ENCODE data around the gene GALT. TPM values are rescaled to one million over a fixed set of nuclear protein-coding genes. Genes with fewer than 3 reads are reported as not detected.
A peak's percentile ranks its signal among the peaks of the same experiment; 100 is the strongest.

The GALT gene
- total RNA-seq, 1 donor from 2014 or later, result 32.1 TPM

DNA sequence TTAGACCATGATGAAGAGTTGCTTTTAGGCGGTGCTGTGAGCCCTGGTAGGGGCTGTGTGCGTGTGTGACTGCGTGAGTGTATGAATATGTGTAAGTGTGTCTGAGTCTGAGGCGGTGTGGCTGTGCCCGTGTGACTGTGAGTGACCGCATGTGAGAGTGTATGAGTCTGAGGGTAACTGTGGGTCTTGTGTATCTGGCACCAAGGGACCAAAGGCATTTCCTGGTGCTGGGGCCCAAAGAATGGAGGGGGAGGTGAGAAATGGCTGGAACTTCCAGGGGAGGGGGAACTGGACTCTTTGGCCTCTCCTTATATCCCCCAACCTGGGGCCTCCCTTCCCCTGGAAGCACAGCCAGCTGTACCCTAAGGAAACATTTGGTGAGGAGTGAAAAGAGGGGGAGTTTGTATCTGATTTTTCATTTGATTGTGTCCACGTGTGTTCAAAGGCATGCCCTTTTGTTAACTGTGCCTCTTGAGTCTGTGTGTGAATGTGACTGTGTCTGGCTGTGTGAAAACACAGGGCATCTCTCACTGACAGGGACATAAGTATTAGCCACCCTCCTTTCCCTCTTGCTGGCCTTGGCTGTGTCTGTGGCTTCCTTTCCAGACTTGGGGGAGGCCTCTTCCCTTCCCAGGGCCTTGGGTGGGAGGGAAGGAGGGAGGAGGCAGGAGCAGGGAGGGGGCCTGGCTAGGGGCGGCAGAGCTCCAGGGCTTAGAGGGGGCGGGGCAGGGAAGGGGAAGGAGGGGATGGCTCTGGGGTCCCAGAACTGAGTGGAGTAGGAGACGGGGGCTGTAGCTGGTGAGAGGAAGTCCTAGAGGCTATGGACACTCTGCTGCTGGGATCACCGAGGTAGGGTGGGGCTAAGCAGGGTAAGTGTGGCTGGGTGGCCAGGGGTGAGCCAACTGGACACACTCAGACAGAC is 6.9 kb downstream of the GALT start:
- H3K27me3 Mint-ChIP-seq (ENCODE audit: insufficient read depth, low read depth), result peaks cover 3% of the 10 kb centered on the region
- no peaks in the 10 kb centered on the region for H3K9me3 Mint-ChIP-seq
- Histone ChIP-seq H3K4me3 (no peak overlapping the region), H3F3A (ENCODE audit: low read depth) (peaks cover 17% of the 10 kb centered on the region), H3K4me2 (peak overlapping the region; percentile 17), H3K4me1 (peaks cover 25% of the 10 kb centered on the region), H3K9me3 (ENCODE audit: low read depth) (no peaks in the 10 kb centered on the region), H3K36me3 (no peaks in the 10 kb centered on the region), H3K27ac (no peak overlapping the region), H3K27me3 (no peaks in the 10 kb centered on the region), H4K20me1 (ENCODE audit: low read depth) (no peaks in the 10 kb centered on the region), H3K79me2 (ENCODE audit: low read depth) (peaks cover 2% of the 10 kb centered on the region), H3K9ac (no peak overlapping the region), H2AFZ (replicated peaks) (no peak overlapping the region)
- DNase-seq (ENCODE audit: low spot score), result no peak
- TF ChIP-seq, protein P1, sequence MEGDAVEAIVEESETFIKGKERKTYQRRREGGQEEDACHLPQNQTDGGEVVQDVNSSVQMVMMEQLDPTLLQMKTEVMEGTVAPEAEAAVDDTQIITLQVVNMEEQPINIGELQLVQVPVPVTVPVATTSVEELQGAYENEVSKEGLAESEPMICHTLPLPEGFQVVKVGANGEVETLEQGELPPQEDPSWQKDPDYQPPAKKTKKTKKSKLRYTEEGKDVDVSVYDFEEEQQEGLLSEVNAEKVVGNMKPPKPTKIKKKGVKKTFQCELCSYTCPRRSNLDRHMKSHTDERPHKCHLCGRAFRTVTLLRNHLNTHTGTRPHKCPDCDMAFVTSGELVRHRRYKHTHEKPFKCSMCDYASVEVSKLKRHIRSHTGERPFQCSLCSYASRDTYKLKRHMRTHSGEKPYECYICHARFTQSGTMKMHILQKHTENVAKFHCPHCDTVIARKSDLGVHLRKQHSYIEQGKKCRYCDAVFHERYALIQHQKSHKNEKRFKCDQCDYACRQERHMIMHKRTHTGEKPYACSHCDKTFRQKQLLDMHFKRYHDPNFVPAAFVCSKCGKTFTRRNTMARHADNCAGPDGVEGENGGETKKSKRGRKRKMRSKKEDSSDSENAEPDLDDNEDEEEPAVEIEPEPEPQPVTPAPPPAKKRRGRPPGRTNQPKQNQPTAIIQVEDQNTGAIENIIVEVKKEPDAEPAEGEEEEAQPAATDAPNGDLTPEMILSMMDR (IDR thresholded peaks at IDR 0.05), result no peak
- TF ChIP-seq EZH2phosphoT487 (IDR thresholded peaks at IDR 0.05), result no peak
- no peak for TF ChIP-seq EZH2 (IDR thresholded peaks at IDR 0.05)
- peaks cover 50% of the 10 kb centered on the region for H3K4me1 Mint-ChIP-seq
- H3K27ac Mint-ChIP-seq, result peak overlapping the region; percentile 57
- H3K36me3 Mint-ChIP-seq, result peaks cover 10% of the 10 kb centered on the region
- H3K4me3 Mint-ChIP-seq, result peak overlapping the region; percentile 85

DNA sequence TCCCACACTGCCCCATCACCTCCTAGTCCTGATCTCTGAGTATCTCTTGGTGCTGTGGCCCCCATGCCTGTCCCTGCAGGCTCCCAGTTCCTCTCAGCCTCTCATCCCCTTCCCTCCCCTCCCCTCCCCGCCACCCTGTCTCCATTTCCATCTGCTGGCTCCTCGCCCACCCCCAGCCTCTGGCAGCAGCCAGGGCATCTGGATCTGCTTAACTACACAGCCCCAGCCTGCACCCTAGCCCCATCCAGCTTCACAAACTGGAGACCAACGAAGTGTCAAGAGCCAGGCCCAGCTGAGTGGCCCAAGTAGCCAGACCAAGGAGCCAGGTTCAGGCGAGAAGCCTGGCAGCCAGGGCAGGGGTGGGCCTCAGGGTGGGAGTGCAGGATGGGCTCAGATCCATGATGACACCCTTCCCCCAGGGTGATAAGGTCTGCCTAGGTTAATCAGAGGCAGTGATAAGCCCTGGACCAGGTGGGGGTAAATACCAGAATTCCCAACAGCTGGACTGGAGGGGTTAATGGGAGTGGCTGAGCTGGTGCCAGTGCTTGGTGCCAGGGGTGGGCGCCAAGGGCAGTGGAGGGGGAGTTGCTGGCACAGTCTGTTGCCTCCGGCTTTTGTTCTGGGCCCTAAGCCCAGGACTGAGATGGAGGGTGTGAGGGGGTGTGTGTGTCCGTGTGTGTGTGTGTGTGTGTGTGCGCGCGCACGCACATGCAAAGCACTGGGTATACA is 8.0 kb downstream of the GALT start:
- Histone ChIP-seq H3K27ac (no peak overlapping the region), H3K27me3 (no peaks in the 10 kb centered on the region), H3K4me3 (no peak overlapping the region), H3K79me2 (ENCODE audit: low read depth) (no peaks in the 10 kb centered on the region), H3F3A (ENCODE audit: low read depth) (peaks cover 17% of the 10 kb centered on the region), H3K9me3 (ENCODE audit: low read depth) (no peaks in the 10 kb centered on the region), H3K4me2 (peak overlapping the region; percentile 17), H3K9ac (no peak overlapping the region), H4K20me1 (ENCODE audit: low read depth) (no peaks in the 10 kb centered on the region), H3K4me1 (peaks cover 25% of the 10 kb centered on the region), H3K36me3 (no peaks in the 10 kb centered on the region), H2AFZ (replicated peaks) (no peak overlapping the region)
- Mint-ChIP-seq H3K27ac (peak overlapping the region; percentile 57), H3K27me3 (ENCODE audit: insufficient read depth, low read depth) (peaks cover 3% of the 10 kb centered on the region), H3K4me3 (peak overlapping the region; percentile 33), H3K4me1 (peaks cover 47% of the 10 kb centered on the region), H3K9me3 (no peaks in the 10 kb centered on the region), H3K36me3 (peaks cover 4% of the 10 kb centered on the region)
- TF ChIP-seq EZH2phosphoT487 (IDR thresholded peaks at IDR 0.05), result no peak
- TF ChIP-seq, protein P1 (IDR thresholded peaks at IDR 0.05), result no peak
- no peak for TF ChIP-seq EZH2 (IDR thresholded peaks at IDR 0.05)
- no peak for DNase-seq (ENCODE audit: low spot score)

DNA sequence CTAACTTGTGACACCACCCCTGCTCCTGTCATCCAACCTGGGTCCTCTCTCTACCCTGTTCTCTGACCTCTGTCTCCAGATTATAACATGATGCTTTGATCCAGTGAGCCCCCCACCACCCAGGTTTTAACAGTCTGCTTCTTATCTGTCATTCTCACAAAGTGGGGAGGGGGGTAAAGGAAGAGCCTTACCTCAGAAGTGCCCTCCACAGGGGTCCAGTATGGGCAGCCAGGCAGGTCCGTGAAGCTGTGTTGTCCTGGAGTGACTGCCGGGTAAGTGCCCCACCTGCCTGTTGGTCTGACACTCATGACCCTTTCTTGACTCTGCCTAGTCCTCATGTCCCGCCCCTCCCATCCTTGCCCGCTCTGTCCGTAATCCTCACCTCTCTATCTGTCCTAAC is 8.9 kb downstream of the GALT start:
- H3K27ac ChIP-seq, result no peak overlapping the region
- H3K4me1 Mint-ChIP-seq, result peaks cover 47% of the 10 kb centered on the region
- H2AFZ ChIP-seq (replicated peaks), result no peak overlapping the region
- peaks cover 17% of the 10 kb centered on the region for H3F3A ChIP-seq (ENCODE audit: low read depth)
- TF ChIP-seq EZH2phosphoT487 (IDR thresholded peaks at IDR 0.05), result no peak
- TF ChIP-seq EZH2 (IDR thresholded peaks at IDR 0.05), result no peak
- TF ChIP-seq, protein P1 (IDR thresholded peaks at IDR 0.05), result no peak
- H3K4me3 ChIP-seq, result no peak overlapping the region
- no peaks in the 10 kb centered on the region for H3K36me3 ChIP-seq
- H3K36me3 Mint-ChIP-seq, result no peaks in the 10 kb centered on the region
- DNase-seq (ENCODE audit: low spot score), result no peak
- no peaks in the 10 kb centered on the region for H3K79me2 ChIP-seq (ENCODE audit: low read depth)
- no peaks in the 10 kb centered on the region for H3K9me3 ChIP-seq (ENCODE audit: low read depth)
- H3K27me3 ChIP-seq, result no peaks in the 10 kb centered on the region
- H4K20me1 ChIP-seq (ENCODE audit: low read depth), result no peaks in the 10 kb centered on the region
- H3K27ac Mint-ChIP-seq, result peak overlapping the region; percentile 31
- H3K9me3 Mint-ChIP-seq, result no peaks in the 10 kb centered on the region
- no peak overlapping the region for H3K9ac ChIP-seq
- H3K4me2 ChIP-seq, result no peak overlapping the region
- peaks cover 3% of the 10 kb centered on the region for H3K27me3 Mint-ChIP-seq (ENCODE audit: insufficient read depth, low read depth)
- H3K4me1 ChIP-seq, result peaks cover 25% of the 10 kb centered on the region
- H3K4me3 Mint-ChIP-seq, result no peak overlapping the region

All from neural progenitor cell (in vitro differentiated cells).